ENCODE data around the gene MCM8.

MCM8 gene

DNA sequence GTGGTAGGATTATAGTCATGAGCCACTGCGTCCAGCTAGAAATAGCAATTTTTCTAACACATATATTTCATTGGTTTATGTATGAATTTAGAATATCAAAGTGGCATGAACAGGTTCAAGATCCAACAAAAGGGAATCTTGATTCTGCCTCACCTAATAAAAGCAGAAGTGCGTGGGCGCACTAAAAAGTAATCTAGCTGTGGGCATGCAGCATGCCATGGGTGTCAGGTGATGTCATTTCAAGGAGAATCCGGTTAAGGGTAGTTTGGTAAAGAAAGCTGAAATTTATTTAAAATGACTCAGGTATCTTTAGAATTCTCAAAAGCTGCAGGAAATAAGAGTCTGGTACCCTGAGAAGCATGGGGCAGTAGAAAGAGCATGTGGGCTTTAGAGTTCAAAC is 85.8 kb downstream of the MCM8 start:
- Histone ChIP-seq H3K36me3 (ENCODE audit: insufficient read depth, low read length) (peaks cover 88% of the 10 kb centered on the region), H3K4me3 (ENCODE audit: low read depth in 1 of 2, low read length in 2 of 2) (no peak overlapping the region), H3K79me2 (ENCODE audit: insufficient read depth, low read length) (no peaks in the 10 kb centered on the region; the same call in 1 of the 2 replicates), H3K27ac (ENCODE audit: low read length) (no peak overlapping the region), H4K20me1 (ENCODE audit: insufficient read depth, low read length) (peaks cover 2% of the 10 kb centered on the region; the same call in 1 of the 2 replicates), H3K9ac (ENCODE audit: low read depth, low read length) (no peak overlapping the region), H3K9me3 (ENCODE audit: insufficient read depth, low read length, severe bottlenecking) (no peaks in the 10 kb centered on the region), H3K27me3 (ENCODE audit: insufficient read depth, low read length, poor library complexity) (no peaks in the 10 kb centered on the region), H3K4me2 (ENCODE audit: insufficient read depth, low read length) (no peak overlapping the region), H3K4me1 (ENCODE audit: insufficient read depth, low read length) (no peaks in the 10 kb centered on the region), H2AFZ (ENCODE audit: low read depth, low read length) (no peak overlapping the region)
- no peak for TF ChIP-seq EZH2 (IDR thresholded peaks at IDR 0.05; ENCODE audit: borderline replicate concordance, low read depth, low read length, severe bottlenecking)
- TF ChIP-seq, protein P1, sequence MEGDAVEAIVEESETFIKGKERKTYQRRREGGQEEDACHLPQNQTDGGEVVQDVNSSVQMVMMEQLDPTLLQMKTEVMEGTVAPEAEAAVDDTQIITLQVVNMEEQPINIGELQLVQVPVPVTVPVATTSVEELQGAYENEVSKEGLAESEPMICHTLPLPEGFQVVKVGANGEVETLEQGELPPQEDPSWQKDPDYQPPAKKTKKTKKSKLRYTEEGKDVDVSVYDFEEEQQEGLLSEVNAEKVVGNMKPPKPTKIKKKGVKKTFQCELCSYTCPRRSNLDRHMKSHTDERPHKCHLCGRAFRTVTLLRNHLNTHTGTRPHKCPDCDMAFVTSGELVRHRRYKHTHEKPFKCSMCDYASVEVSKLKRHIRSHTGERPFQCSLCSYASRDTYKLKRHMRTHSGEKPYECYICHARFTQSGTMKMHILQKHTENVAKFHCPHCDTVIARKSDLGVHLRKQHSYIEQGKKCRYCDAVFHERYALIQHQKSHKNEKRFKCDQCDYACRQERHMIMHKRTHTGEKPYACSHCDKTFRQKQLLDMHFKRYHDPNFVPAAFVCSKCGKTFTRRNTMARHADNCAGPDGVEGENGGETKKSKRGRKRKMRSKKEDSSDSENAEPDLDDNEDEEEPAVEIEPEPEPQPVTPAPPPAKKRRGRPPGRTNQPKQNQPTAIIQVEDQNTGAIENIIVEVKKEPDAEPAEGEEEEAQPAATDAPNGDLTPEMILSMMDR (IDR thresholded peaks at IDR 0.05; ENCODE audit: borderline replicate concordance, extremely low read depth, low read length, poor library complexity, severe bottlenecking): no peak
- no peak for ATAC-seq (ENCODE audit: insufficient read depth, low read depth)
- DNase-seq: no peak

DNA sequence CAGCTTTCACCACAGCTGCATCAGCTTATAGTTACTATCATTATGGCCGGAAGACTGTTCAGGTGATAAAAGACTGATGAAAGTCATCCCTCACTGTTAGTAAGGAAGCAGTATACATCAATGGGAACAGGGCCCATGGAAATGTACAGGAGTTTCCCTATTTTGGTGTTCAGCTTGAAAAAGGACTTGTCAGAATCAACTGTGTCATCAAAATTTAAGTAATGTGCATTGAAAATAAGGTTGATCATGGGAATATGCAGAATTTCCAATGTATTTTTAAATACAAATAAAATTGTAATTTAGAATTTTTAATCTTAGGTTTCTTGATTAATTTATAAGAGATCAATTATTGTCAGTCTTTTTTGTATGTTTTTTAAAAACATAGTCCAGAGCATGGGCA is 86.6 kb downstream of the MCM8 start:
- peaks cover 6% of the 10 kb centered on the region; the same call in 1 of the 2 replicates for H4K20me1 ChIP-seq (ENCODE audit: insufficient read depth, low read length)
- no peaks in the 10 kb centered on the region for H3K27me3 ChIP-seq (ENCODE audit: insufficient read depth, low read length, poor library complexity)
- TF ChIP-seq EZH2 (IDR thresholded peaks at IDR 0.05; ENCODE audit: borderline replicate concordance, low read depth, low read length, severe bottlenecking): no peak
- TF ChIP-seq, protein P1 (IDR thresholded peaks at IDR 0.05; ENCODE audit: borderline replicate concordance, extremely low read depth, low read length, poor library complexity, severe bottlenecking): no peak

DNA sequence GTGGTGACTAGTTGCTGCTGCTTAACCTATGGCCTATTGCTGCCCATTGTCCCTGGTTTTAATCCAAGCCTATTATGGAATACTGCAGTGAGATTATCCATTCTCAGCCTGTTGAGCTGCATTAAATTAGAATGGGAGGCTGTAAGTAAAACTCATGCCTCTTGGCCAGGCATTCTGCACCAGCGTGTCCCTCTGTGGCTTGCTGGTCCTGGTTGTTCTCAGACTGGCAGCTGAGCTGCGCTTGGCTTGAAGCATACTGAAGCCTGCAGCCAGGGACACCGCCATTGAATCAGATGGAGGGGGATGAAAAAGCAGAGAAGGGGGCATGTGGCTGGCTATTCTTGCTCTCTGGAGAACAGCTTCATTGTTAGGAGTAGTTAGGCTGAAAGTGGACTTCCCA is 87.8 kb downstream of the MCM8 start:
- Histone ChIP-seq H3K9me3 (ENCODE audit: insufficient read depth, low read length, severe bottlenecking) (no peaks in the 10 kb centered on the region), H3K9ac (ENCODE audit: low read depth, low read length) (no peak overlapping the region), H3K27me3 (ENCODE audit: insufficient read depth, low read length, poor library complexity) (no peaks in the 10 kb centered on the region), H3K79me2 (ENCODE audit: insufficient read depth, low read length) (no peaks in the 10 kb centered on the region), H3K27ac (ENCODE audit: low read length) (no peak overlapping the region), H3K4me2 (ENCODE audit: insufficient read depth, low read length) (no peak overlapping the region), H3K4me3 (ENCODE audit: low read depth in 1 of 2, low read length in 2 of 2) (no peak overlapping the region), H3K4me1 (ENCODE audit: insufficient read depth, low read length) (no peaks in the 10 kb centered on the region), H3K36me3 (ENCODE audit: insufficient read depth, low read length) (peaks cover 85% of the 10 kb centered on the region), H4K20me1 (ENCODE audit: insufficient read depth, low read length) (peaks cover 6% of the 10 kb centered on the region; the same call in 1 of the 2 replicates), H2AFZ (ENCODE audit: low read depth, low read length) (no peak overlapping the region)
- ATAC-seq (ENCODE audit: insufficient read depth, low read depth) (no peak), DNase-seq (no peak)
- TF ChIP-seq EZH2 (IDR thresholded peaks at IDR 0.05; ENCODE audit: borderline replicate concordance, low read depth, low read length, severe bottlenecking): no peak
- TF ChIP-seq, protein P1 (IDR thresholded peaks at IDR 0.05; ENCODE audit: borderline replicate concordance, extremely low read depth, low read length, poor library complexity, severe bottlenecking): no peak

More for the DNA sequence above, 86.6 kb downstream of the MCM8 start:
- Histone ChIP-seq H3K4me3 (ENCODE audit: low read depth in 1 of 2, low read length in 2 of 2) (no peak overlapping the region), H3K36me3 (ENCODE audit: insufficient read depth, low read length) (peaks cover 89% of the 10 kb centered on the region), H3K4me1 (ENCODE audit: insufficient read depth, low read length) (no peaks in the 10 kb centered on the region), H3K79me2 (ENCODE audit: insufficient read depth, low read length) (no peaks in the 10 kb centered on the region; the same call in 1 of the 2 replicates), H3K9me3 (ENCODE audit: insufficient read depth, low read length, severe bottlenecking) (no peaks in the 10 kb centered on the region), H2AFZ (ENCODE audit: low read depth, low read length) (no peak overlapping the region), H3K4me2 (ENCODE audit: insufficient read depth, low read length) (no peak overlapping the region), H3K27ac (ENCODE audit: low read length) (no peak overlapping the region), H3K9ac (ENCODE audit: low read depth, low read length) (no peak overlapping the region)
- ATAC-seq (ENCODE audit: insufficient read depth, low read depth) (no peak), DNase-seq (no peak)

DNA sequence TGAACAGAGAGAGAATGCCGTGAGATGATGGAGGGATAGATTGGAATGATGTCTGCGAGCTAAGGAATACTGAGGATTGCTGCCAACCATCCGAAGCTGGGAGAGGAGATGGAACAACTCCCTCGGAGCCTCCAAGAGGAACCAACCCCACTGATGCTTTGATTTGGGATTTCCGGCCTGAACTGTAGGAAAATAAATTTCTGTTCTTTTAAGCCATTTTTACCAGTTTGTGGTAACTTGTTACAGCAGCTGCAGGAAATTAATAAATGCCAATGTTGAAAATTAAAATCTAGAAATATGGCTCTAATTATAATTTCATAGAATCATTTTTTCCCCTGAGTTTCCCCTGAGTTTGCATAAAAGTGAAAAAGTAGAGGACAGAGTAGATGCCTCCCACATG is 89.3 kb downstream of the MCM8 start:
- ATAC-seq (ENCODE audit: insufficient read depth, low read depth): no peak
- DNase-seq: no peak
- H3K4me3 ChIP-seq (ENCODE audit: low read depth in 1 of 2, low read length in 2 of 2): no peak overlapping the region

More for the DNA sequence above, 89.3 kb downstream of the MCM8 start:
- Histone ChIP-seq H4K20me1 (ENCODE audit: insufficient read depth, low read length) (0 out of 2 replicates have a peak, but pooled peaks cover 4% of the 10 kb centered on the region), H3K4me1 (ENCODE audit: insufficient read depth, low read length) (no peaks in the 10 kb centered on the region), H2AFZ (ENCODE audit: low read depth, low read length) (no peak overlapping the region), H3K79me2 (ENCODE audit: insufficient read depth, low read length) (no peaks in the 10 kb centered on the region), H3K27me3 (ENCODE audit: insufficient read depth, low read length, poor library complexity) (no peaks in the 10 kb centered on the region), H3K9ac (ENCODE audit: low read depth, low read length) (no peak overlapping the region), H3K36me3 (ENCODE audit: insufficient read depth, low read length) (peaks cover 69% of the 10 kb centered on the region), H3K27ac (ENCODE audit: low read length) (no peak overlapping the region), H3K9me3 (ENCODE audit: insufficient read depth, low read length, severe bottlenecking) (no peaks in the 10 kb centered on the region), H3K4me2 (ENCODE audit: insufficient read depth, low read length) (no peak overlapping the region)
- TF ChIP-seq, protein P1 (IDR thresholded peaks at IDR 0.05; ENCODE audit: borderline replicate concordance, extremely low read depth, low read length, poor library complexity, severe bottlenecking): no peak
- TF ChIP-seq EZH2 (IDR thresholded peaks at IDR 0.05; ENCODE audit: borderline replicate concordance, low read depth, low read length, severe bottlenecking): no peak
